ENCODE data around the gene C12orf43.

DNA sequence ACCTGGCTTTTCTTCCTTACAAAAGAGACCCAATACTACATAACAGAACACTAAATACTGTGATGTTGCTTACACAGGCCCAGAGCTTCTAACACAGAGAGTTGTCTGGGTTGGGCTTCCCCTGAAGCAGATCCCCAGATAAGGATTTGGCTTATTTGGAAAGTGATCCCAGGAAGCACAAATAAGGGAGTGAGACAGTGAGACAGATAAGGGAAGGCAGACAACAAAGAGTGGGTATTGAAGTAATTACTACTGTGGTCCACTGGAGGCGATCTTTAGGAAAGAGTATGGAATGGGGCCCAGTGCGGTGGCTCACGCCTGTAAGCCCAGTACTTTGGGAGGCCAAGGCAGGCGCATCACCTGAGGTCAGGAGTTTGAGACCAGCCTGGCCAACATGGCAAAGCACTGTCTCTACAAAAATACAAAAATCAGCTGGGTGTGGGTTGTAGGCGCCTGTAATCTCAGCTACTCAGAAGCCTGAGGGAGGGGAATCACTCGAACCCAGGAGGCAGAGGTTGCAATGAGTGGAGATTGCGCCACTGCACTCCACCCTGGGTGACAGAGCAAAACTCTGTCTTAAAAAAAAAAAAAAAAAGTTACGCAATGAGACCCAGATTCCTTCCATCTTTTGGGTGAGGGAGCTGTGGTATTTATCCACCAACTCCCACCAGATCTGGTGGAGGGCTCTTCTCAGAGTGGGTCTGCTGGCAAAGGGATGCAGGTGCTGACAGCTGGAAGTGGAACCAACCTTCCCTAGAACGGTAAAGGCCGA, 10.2 kb upstream of the C12orf43 start:
- TF ChIP-seq, protein P1, sequence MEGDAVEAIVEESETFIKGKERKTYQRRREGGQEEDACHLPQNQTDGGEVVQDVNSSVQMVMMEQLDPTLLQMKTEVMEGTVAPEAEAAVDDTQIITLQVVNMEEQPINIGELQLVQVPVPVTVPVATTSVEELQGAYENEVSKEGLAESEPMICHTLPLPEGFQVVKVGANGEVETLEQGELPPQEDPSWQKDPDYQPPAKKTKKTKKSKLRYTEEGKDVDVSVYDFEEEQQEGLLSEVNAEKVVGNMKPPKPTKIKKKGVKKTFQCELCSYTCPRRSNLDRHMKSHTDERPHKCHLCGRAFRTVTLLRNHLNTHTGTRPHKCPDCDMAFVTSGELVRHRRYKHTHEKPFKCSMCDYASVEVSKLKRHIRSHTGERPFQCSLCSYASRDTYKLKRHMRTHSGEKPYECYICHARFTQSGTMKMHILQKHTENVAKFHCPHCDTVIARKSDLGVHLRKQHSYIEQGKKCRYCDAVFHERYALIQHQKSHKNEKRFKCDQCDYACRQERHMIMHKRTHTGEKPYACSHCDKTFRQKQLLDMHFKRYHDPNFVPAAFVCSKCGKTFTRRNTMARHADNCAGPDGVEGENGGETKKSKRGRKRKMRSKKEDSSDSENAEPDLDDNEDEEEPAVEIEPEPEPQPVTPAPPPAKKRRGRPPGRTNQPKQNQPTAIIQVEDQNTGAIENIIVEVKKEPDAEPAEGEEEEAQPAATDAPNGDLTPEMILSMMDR (conservative IDR thresholded peaks at IDR 0.05; ENCODE audit: low read depth, low read length) = no peak; the same call in 1 of the 2 replicates
- TF ChIP-seq EZH2 (IDR thresholded peaks at IDR 0.05; ENCODE audit: low read length, unreplicated experiment) (no peak), EZH2phosphoT487 (IDR thresholded peaks at IDR 0.05; ENCODE audit: borderline replicate concordance, low read length) (no peak)
